HG03469 (cell line): Measurements from ENCODE around the gene ABCB8.
"Not testable (repeated sequence)": the region's sequence is repeated elsewhere in the genome, so short reads cannot be mapped to it uniquely, and the experiment has no call there.

Experiments
- ATAC-seq: cut with Tn5 transposase; IDR thresholded peaks from one replicate; pipeline ENCODE4 v1.9.1; 2021; ENCODE audit warnings: mild to moderate bottlenecking, moderate library complexity, moderate number of reproducible peaks; ENCODE audit not compliant: unreplicated experiment

ABCB8 gene

GRCh38 chr7:151033864-151034249 lies 5.6 kb downstream of the ABCB8 start:
- ATAC-seq: no peak

GRCh38 chr7:151034312-151035025 lies 6.2 kb downstream of the ABCB8 start:
- no peak for ATAC-seq

- ATAC-seq: no peak
Observed at GRCh38 chr7:151035026-151035717, 6.9 kb downstream of the ABCB8 start.

- ATAC-seq: no peak
Observed at GRCh38 chr7:151035902-151036301, 7.7 kb downstream of the ABCB8 start.

DNA sequence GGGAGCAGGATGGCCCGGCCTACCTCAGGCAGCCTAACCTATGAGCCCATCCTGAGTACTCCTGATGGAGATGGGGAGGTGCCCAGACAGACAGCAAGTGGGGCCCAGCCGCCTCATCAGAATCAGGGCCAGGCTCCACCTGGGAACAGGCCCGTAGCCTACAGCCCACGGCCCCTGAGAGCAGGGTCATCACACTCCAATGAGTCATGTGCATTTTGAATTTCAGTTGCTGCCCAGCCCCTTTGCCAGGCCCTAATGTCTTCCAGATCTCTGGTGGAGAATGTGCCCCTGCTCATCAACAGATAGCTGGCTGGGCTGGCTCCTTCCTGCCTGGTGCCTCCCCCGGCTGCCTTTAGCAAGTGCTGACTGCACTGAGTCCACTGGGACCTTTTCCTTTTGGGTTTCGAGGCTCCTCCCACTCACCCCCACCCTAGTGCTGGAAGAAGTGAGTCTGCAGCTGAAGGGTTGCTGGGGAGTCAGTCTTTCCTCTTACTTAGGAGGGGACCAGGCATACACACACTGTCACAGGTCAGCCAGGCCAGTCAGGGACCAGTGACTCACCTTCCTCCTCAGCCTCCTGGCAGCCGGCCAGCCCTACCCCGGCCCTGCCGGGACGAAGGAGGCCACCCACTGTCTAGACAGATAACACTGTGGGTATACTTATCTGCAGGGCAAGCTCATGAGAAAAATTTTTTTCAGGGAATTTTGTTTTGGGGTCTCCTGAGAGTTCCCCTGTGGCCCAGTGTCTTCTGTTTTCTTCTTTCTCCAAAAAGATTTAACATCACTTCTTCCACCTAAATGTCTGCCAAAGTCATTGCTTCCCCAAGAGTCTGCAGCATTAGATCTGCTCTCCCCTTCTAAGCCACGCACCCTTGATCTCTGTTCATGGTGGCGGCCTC lies 10.9 kb downstream of the ABCB8 start:
- no peak for ATAC-seq

DNA sequence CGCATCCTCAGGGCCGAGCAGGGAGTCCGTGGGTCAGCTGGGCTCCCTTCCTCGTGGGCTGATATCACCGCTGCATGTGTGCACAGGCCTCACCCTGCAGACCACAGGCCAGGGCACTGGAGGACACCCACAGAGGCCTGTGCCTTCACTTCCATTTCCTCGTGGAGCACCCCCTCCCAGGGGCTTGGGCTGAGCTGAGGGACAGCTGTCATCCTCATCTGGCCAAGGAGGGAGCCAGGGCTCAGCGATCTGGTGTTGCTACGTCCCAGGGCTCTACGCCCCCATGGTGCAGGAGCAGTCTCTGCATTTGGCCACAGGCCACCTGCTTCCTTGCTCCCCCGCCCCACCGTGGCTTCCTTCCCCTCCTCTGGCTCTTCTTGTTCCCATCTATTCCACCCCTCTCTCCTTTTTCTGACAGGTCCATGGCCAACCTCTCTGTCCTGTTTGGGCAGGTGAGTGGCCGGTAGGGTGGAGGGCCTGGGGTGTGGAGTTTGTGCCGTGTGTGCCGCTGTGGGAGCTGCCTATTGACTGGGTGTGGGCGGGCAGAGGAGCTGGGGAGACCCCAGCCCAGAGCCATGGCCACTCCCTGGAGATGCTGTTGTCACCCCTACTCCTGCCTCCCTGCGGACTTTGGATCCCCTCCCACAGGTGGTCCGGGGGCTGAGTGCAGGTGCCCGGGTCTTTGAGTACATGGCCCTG lies 11.7 kb downstream of the ABCB8 start:
- ATAC-seq: no peak

- no peak for ATAC-seq
Observed at GRCh38 chr7:151040616-151041375, 12.5 kb downstream of the ABCB8 start.

DNA sequence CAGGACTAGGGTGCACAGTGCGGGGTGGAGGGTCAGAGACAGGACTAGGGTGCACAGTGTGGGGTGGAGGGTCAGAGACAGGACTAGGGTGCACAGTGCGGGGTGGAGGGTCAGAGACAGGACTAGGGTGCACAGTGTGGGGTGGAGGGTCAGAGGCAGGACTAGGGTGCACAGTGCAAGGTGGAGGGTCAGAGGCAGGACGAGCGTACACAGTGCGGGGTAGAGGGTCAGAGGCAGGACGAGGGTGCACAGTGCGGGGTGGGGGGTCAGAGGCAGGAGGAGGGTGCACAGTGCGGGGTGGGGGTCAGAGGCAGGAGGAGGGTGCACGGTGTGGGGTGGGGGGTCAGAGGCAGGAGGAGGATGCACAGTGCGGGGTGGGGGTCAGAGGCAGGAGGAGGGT lies 15.2 kb downstream of the ABCB8 start:
- not testable (repeated sequence) for ATAC-seq

- ATAC-seq: no peak
Observed at GRCh38 chr7:151043959-151044358, 15.7 kb downstream of the ABCB8 start.

GRCh38 chr7:151045262-151045661 lies 17.0 kb downstream of the ABCB8 start:
- ATAC-seq: no peak

GRCh38 chr7:151045967-151046366 lies 17.7 kb downstream of the ABCB8 start:
- no peak for ATAC-seq

- ATAC-seq: no peak
Observed at GRCh38 chr7:151046603-151047573, 18.6 kb downstream of the ABCB8 start.

GRCh38 chr7:151047976-151048815 lies 19.9 kb downstream of the ABCB8 start, which contains the start of gene ASIC3:
Gene ASIC3, plus strand, starts transcription at chr7:151048531. Its CDS starts 355 bp downstream, at chr7:151048886.
- ATAC-seq: no peak

DNA sequence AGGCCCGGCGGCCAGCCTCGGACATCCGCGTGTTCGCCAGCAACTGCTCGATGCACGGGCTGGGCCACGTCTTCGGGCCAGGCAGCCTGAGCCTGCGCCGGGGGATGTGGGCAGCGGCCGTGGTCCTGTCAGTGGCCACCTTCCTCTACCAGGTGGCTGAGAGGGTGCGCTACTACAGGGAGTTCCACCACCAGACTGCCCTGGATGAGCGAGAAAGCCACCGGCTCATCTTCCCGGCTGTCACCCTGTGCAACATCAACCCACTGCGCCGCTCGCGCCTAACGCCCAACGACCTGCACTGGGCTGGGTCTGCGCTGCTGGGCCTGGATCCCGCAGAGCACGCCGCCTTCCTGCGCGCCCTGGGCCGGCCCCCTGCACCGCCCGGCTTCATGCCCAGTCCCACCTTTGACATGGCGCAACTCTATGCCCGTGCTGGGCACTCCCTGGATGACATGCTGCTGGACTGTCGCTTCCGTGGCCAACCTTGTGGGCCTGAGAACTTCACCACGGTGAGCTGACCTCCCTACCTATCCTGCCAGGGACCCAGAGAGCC lies 20.7 kb downstream of the ABCB8 start:
- ATAC-seq: no peak

- no peak for ATAC-seq
Observed at GRCh38 chr7:151051108-151051507, 22.9 kb downstream of the ABCB8 start.

- ATAC-seq: no peak
Observed at GRCh38 chr7:151053096-151053495, 24.8 kb downstream of the ABCB8 start.

- no peak for ATAC-seq
Observed at GRCh38 chr7:151053751-151054150, 25.5 kb downstream of the ABCB8 start.

DNA sequence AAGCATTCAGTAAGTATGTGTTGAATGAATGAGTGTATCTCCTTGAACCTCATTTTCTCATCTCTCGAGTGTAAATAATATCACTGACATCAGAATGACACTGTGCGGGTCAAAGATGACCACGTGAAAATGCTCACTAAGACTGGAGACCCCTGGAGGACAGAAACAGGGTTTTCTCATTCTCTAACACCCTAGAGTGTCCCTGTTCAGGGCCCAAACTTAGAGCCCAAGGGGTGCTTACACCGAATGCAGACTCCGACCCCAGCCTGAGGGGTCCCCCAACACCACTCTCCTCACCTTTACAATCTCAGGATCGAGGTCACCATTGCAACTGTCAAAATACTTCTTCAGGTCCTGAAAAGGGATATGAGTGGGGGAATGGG lies 28.0 kb downstream of the ABCB8 start:
- no peak for ATAC-seq
